ENCODE measurements around the gene ATP6V1F.

The ATP6V1F gene

DNA sequence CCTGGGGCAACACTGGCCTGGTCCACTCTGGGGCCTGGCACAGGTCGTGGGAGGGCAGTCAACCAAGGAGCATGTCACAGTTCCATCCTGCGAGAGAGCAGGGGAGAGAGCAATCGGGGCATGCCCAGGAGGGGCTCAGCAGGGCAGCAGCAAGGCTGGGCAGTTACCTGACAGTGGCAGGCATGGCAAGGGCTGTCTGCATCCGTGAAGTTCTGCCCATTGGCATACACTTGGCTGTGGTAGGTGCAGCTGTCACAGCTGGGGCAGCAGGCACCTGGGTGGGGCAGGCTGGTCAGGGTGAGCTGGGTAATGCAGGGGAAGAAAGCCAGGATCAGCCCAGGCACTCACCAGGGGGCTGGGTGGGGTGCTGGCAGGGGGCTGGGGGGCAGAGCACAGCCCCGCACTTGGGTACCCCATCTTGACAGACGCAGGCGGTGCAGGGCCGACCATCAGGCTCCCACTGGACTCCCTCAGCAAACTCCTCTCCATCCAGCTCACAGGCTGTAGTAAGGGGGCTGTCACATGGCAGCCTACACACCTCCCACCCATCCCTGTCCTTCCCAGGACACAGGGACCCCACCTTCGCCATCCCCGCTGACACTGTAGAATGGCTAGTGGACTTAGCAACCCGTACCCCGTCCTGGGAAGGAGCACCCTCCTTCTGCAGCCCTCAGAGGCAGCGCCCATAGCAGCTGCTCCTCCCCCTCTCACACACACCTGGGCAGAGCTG lies 30.0 kb downstream of the ATP6V1F start:
- DNase-seq (ENCODE audit: low spot score), result no peak
- POLR2A ChIA-PET (ENCODE audit: low non-redundant PET), result interaction anchor here (0.6 kb wide), 1 partner anchor 161 kb away, joined by 5 read pairs; no protein-coding TSS in a partner anchor
- peak overlapping the region; percentile 54 for H3K27ac ChIP-seq
- TF ChIP-seq, protein P1, sequence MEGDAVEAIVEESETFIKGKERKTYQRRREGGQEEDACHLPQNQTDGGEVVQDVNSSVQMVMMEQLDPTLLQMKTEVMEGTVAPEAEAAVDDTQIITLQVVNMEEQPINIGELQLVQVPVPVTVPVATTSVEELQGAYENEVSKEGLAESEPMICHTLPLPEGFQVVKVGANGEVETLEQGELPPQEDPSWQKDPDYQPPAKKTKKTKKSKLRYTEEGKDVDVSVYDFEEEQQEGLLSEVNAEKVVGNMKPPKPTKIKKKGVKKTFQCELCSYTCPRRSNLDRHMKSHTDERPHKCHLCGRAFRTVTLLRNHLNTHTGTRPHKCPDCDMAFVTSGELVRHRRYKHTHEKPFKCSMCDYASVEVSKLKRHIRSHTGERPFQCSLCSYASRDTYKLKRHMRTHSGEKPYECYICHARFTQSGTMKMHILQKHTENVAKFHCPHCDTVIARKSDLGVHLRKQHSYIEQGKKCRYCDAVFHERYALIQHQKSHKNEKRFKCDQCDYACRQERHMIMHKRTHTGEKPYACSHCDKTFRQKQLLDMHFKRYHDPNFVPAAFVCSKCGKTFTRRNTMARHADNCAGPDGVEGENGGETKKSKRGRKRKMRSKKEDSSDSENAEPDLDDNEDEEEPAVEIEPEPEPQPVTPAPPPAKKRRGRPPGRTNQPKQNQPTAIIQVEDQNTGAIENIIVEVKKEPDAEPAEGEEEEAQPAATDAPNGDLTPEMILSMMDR (conservative IDR thresholded peaks at IDR 0.05; ENCODE audit: low read depth), result no peak
- CTCF ChIA-PET, result interaction anchor here (0.6 to 0.9 kb wide), 2 partner anchors 9 to 260 kb away, joined by 3 to 4 read pairs; no protein-coding TSS in a partner anchor

DNA sequence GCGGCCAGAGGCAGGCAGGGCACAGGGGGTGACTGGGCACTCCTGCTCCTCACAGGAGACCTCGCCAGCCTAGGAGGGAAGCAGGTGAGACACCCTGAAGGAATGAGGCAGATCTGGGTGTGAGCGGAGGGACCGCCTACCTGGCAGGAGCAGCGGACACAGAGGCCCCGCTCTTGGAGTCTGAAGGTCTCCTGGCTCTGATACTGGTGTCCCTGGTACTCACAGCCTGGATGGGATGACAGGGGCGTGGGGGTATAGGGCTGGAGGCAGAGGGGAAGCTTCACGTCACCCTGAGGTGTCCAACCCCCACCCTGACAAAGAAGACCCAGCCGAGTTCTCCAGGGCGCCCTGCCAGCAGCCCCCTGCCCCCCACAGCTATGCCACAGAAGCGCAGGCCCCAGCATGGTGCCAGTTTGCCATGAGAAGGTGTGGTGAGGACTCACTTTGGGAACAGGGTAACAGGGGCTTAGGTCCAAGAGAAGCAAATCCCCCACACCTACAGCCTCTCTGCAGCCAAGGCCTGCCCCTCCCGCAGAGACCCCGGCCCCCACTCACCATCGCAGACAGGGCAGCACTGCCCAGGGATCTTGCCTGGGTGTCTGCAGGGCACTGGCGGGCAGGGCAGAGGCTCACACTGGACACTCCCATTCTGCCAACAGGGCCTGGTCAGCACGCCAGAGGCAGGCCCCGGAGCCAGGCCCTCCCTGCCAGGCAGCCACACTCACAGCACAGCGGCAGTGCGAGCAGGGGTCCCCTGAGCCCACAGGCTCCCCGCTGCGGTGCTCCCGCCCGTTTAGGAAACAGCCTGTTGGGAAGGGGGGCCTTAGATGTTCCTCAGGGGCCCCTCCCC lies 30.8 kb downstream of the ATP6V1F start:
- DNase-seq (ENCODE audit: low spot score), result peak; percentile 85
- ChIA-PET POLR2A (ENCODE audit: low non-redundant PET) (no interaction called here), CTCF (interaction anchor here (0.6 to 0.9 kb wide), 3 partner anchors 10 to 259 kb away, joined by 3 to 4 read pairs (median 4); no protein-coding TSS in a partner anchor)
- TF ChIP-seq, protein P1 (conservative IDR thresholded peaks at IDR 0.05; ENCODE audit: low read depth), result no peak
- peak overlapping the region; percentile 54 for H3K27ac ChIP-seq

DNA sequence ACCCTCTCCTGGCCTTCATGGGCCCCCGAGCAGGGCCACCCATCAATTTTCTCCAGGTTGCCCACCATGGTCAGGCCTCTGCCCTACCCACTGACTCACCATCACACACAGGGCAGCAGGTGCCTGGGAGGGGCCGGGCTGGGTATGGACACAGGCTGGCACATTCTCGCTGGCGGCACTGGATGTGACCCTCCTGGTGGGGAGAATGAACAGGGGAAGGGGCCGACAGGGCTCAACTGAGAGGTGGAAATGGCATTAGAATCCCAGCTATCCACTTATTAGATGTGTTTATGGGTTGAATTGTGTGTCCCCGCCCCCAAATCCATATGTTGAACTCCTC lies 31.4 kb downstream of the ATP6V1F start:
- CTCF ChIA-PET, result interaction anchor here (0.6 kb wide), 1 partner anchor 14 kb away, joined by 4 read pairs; no protein-coding TSS in a partner anchor
- TF ChIP-seq, protein P1 (conservative IDR thresholded peaks at IDR 0.05; ENCODE audit: low read depth), result no peak
- no peak for DNase-seq (ENCODE audit: low spot score)
- POLR2A ChIA-PET (ENCODE audit: low non-redundant PET), result no interaction called here
- H3K27ac ChIP-seq, result no peak overlapping the region

DNA sequence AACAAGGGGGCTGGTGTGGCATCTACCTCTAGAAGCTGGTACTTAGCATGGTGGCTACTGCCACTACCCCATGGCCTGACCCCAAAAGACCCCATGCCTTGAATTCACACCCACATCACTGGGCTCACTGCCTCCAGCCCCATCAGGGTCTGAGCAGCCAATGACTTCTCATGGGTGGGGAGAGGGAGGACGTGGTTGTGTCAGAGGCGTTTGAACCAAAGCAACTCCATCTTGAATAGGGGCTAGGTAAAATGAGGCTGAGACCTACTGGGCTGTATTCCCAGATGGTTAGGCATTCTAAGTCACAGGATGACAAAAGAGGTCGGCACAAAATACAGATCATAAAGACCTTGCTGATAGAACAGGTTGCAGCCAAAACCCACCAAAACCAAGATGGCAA lies 32.7 kb downstream of the ATP6V1F start:
- ChIA-PET POLR2A (ENCODE audit: low non-redundant PET) (no interaction called here), CTCF (no interaction called here)
- TF ChIP-seq, protein P1 (conservative IDR thresholded peaks at IDR 0.05; ENCODE audit: low read depth), result no peak
- no peak for DNase-seq (ENCODE audit: low spot score)
- H3K27ac ChIP-seq, result no peak overlapping the region

DNA sequence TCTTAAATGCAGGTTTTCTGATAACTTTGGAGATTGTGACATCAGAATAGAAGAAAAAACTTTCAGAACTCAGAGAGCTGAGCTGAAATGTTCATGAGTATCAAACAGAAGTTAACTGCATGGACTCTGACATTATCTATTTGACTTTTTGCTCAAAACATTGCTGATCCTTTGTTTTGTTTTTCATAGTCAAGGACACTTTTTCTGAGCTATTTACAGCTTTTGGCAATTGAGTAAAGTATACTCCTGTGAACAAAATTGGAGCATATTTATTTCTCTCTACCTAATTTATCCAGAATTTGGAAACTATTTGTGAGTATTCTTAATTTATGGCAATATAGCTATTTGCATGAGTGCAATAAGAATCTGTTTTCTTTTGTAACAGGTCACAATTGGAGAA lies 36.7 kb downstream of the ATP6V1F start:
- POLR2A ChIA-PET (ENCODE audit: low non-redundant PET), result no interaction called here

DNA sequence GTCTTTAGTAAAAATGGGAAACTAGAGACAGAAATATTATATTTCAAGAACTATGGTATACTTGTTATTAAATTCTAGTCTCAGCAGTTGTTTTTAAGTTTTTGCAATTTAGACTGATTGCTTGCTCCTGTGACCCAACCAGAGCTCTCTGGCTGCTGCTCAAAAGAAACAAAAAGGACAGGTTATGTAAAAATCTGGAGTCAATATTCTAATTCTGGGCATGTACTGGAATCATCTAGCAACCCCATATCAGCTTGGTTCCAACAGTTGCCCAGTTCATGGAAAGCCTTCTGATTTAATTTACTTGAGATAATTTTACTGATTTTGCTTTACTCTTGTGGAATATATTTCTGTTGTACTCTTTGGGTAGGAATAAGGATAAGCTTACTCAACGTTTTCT lies 37.6 kb downstream of the ATP6V1F start:
- CTCF ChIA-PET, result no interaction called here
- TF ChIP-seq, protein P1 (conservative IDR thresholded peaks at IDR 0.05; ENCODE audit: low read depth), result no peak
- no peak for DNase-seq (ENCODE audit: low spot score)
- no peak overlapping the region for H3K27ac ChIP-seq
- POLR2A ChIA-PET (ENCODE audit: low non-redundant PET), result no interaction called here

More for the DNA sequence above, 36.7 kb downstream of the ATP6V1F start:
- no peak overlapping the region for H3K27ac ChIP-seq
- DNase-seq (ENCODE audit: low spot score), result no peak
- TF ChIP-seq, protein P1 (conservative IDR thresholded peaks at IDR 0.05; ENCODE audit: low read depth), result no peak
- CTCF ChIA-PET, result no interaction called here

All from RWPE1 (cell line).